HFF-Myc (cell line): ENCODE data around the gene NR1I3.
"Not testable (repeated sequence)": the region's sequence is repeated elsewhere in the genome, so short reads cannot be mapped to it uniquely, and the experiment has no call there.

Experiments
- DNase-seq: peaks from one replicate; pipeline ENCODE4 v3.0.0-alpha.2; 2011; ENCODE audit warnings: low read depth; ENCODE audit errors: extremely low read depth
- H3K4me3 ChIP-seq: replicated peaks from 2 replicates; pipeline ENCODE4 v1.5.1; 2011; ENCODE audit warnings: low read depth, mild to moderate bottlenecking, control low read depth, low read length
- CTCF ChIP-seq: IDR thresholded peaks from 2 replicates; pipeline ENCODE4 v1.5.1; 2012; ENCODE audit warnings: mild to moderate bottlenecking, low read depth, low read length, control low read depth; ENCODE audit errors: missing control alignments

The NR1I3 gene

GRCh38 chr1:161250829-161251228, 12.8 kb upstream of the NR1I3 start:
- no peak overlapping the region for H3K4me3 ChIP-seq
- no peak for DNase-seq
- no peak for TF ChIP-seq CTCF

GRCh38 chr1:161250100-161250499, 12.1 kb upstream of the NR1I3 start:
- H3K4me3 ChIP-seq, DNase-seq: not testable (repeated sequence)

DNA sequence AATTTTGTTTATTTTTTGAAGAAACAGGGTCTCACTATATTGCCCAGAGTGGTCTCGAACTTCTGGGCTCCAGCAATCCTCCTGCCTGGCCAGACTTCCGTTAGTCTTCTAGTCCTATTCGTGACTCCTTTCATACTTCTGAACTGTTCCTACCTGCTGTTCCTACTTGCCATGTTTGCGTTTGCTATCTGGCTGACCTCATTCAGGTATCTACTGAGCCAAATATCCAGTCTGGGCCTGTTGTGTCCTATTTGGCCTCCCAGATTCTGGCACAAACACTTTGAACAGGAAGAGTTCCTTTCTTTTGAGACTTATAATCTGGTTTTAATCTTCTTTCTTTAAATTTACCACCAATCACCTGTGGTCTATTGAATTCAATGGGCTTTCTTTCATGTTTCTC, 6.9 kb upstream of the NR1I3 start:
- no peak overlapping the region for H3K4me3 ChIP-seq
- DNase-seq: no peak
- no peak for TF ChIP-seq CTCF

- H3K4me3 ChIP-seq: no peak overlapping the region
- no peak for DNase-seq
- TF ChIP-seq CTCF: no peak
Observed at GRCh38 chr1:161242313-161242712, 4.3 kb upstream of the NR1I3 start.

DNA sequence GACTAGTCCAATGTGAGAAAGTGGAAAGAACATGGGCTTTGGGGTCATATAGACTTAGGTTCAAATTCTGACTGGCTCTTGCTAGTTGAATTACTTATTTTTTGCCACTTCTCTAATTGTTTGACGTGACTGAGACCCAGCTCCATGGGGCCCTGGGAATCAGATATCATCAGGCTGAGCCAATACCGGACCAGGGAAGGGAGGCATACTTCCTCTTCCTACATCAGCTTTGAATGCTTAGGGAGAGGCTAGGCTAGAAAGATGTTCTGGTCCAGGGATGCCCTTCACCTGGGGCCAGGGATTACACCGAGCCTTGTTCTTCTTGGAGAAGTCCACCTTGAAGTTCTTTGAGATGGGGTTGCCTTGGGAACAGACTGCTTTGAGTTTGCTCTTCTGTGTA, 3.7 kb upstream of the NR1I3 start:
- DNase-seq: no peak

GRCh38 chr1:161235957-161236775, 1.8 kb downstream of the NR1I3 start:
- DNase-seq: no peak
- TF ChIP-seq CTCF: no peak
- no peak overlapping the region for H3K4me3 ChIP-seq

More for the DNA sequence above, 3.7 kb upstream of the NR1I3 start:
- TF ChIP-seq CTCF: no peak
- no peak overlapping the region for H3K4me3 ChIP-seq

- no peak overlapping the region for H3K4me3 ChIP-seq
- TF ChIP-seq CTCF: no peak
- DNase-seq: no peak
Observed at GRCh38 chr1:161233102-161233501, 4.9 kb downstream of the NR1I3 start.
